ENCODE data around the gene CHD9.
A peak's percentile ranks its signal among the peaks of the same experiment; 100 is the strongest.
"Not testable (repeated sequence)": the region's sequence is repeated elsewhere in the genome, so short reads cannot be mapped to it uniquely, and the experiment has no call there.

Gene CHD9

GRCh38 chr16:53131363-53132071, 76.7 kb downstream of the CHD9 start:
- DNase-seq (ENCODE audit: low spot score): peak; percentile 32

DNA sequence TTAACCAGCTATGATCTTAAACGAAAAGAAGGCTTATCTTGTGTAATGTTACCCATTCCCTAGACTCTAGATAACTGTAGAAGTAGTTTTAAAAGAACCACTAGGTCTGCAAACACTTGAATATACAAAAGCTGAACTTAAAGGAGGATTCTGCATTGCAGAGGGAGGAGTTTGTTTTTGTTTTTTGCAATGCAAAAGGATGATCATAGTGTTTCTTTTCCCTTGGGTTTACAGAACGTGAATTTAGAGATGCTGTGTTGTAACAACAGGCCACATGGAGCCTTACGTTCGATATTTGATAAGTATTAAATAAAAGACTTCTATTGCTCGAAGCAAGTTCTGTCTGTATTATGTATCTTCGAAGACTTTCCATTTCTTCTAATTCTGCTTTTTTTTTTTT, 77.6 kb downstream of the CHD9 start:
- no peak for DNase-seq (ENCODE audit: low spot score)

- no peak for DNase-seq (ENCODE audit: low spot score)
Observed at GRCh38 chr16:53135329-53135728, 80.5 kb downstream of the CHD9 start.

DNA sequence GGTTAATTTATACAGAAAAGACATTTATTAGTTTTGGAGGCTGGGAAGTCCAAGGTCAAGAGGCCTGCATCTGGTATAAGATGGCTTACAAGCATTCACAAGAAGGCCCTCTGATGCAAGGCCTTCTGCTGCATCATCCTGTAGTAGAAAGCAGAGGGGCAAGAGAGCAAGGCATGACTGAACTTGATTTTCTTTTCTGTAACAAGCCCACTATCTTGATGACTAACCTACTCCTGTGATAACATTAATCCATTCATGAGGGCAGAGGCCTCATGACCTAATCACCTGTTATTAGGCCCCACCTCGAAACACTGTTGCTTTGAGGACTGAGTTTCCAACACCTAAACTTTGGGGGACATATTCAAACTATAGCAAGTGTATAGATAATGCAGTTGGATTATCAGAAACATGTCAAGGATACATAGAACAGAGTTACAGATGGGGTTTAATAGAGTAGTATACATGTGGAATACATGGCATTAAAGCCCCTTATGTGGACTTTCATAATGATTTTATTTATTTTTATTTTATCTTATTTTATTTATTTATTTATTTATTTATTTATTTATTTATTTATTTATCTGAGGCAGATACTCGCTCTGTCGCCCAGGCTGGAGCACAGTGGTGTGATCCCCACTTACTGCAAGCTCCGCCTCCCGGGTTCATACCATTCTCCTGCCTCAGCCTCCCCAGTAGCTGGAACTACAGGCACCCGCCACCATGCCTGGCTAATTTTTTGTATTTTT, 88.2 kb downstream of the CHD9 start:
- DNase-seq (ENCODE audit: low spot score): no peak

- DNase-seq (ENCODE audit: low spot score): no peak
Observed at GRCh38 chr16:53147500-53148065, 92.8 kb downstream of the CHD9 start.

- no peak for DNase-seq (ENCODE audit: low spot score)
Observed at GRCh38 chr16:53150769-53151168, 96.0 kb downstream of the CHD9 start.

DNA sequence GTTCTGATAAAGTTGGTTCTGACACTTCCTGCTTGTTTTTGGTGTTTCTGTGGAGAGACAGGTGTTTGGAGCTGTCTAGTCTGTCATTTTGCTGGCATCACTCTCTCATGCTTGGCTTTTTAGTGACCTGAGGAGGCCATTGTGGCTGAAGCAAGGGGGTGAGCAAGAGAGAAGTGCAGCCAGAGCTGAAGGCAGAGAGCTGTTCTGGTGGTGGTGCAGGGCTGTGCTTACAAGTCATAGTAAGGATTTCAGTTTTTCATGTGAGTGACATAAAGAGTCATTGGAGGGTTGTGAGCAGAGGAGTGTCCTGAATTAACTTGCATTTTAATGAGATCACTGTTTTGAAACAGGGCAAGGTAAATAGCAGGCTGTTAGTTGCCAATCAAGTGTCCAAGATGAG, 97.5 kb downstream of the CHD9 start:
- DNase-seq (ENCODE audit: low spot score): no peak

DNA sequence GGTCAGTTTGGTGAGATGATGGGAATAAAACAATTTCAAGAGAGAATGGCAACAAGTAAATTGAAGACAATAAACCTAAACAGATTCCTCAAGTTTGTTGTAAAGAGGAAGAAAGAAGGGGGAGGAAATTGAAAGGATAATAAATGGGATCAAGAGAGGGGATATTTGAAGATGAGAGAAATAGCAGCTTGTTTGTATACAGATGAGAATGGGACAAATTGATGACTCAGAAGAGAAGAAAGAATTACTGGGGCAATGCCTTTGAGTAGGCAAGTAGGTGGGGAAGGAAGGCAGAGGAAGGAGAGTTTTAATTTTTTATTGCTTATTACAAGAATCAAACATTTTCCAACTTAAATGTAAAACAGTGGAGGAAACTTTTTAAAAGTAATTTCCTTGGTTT, 98.3 kb downstream of the CHD9 start:
- DNase-seq (ENCODE audit: low spot score): no peak

GRCh38 chr16:53154513-53154912, 99.7 kb downstream of the CHD9 start:
- no peak for DNase-seq (ENCODE audit: low spot score)

DNA sequence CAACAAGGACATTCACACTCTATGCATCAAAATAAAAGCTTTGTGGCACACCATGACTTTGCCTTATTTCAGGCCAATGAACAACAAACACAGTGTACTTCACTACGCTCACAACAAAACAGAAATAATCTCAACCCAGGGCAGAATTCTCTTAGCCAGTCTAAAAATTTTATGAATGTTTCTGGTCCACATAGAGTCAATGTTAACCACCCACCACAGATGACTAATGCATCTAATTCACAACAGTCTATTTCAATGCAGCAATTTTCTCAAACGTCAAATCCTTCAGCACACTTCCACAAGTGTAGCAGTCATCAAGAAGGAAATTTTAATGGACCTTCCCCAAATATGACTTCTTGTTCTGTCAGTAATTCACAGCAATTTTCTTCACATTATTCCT, 101.7 kb downstream of the CHD9 start:
- no peak for DNase-seq (ENCODE audit: low spot score)

- DNase-seq (ENCODE audit: low spot score): peak; percentile 70
Observed at GRCh38 chr16:53159781-53160436, 105.1 kb downstream of the CHD9 start.

DNA sequence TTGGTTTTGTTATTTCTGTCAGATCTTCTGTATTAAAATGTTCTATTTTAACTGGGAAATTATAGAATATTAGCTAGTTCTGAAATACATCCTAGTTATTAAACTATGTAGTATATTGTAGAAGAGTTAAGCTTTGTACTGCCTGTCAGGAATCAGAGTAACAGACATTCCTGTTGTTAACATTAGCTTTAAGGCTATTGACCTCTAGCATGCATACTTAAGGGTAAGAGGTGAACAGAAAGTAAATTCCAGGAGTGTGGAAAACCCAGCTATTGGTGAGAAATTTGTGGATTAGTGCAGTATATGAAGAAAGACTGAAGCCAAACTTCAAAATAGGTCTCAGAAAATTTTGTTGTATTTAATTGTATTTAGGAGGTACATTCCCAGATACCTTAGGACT, 111.3 kb downstream of the CHD9 start:
- DNase-seq (ENCODE audit: low spot score): no peak

- DNase-seq (ENCODE audit: low spot score): no peak
Observed at GRCh38 chr16:53168744-53169143, 114.0 kb downstream of the CHD9 start.

GRCh38 chr16:53172517-53172916, 117.7 kb downstream of the CHD9 start:
- no peak for DNase-seq (ENCODE audit: low spot score)

- no peak for DNase-seq (ENCODE audit: low spot score)
Observed at GRCh38 chr16:53175118-53175517, 120.3 kb downstream of the CHD9 start.

- no peak for DNase-seq (ENCODE audit: low spot score)
Observed at GRCh38 chr16:53176434-53176833, 121.6 kb downstream of the CHD9 start.

DNA sequence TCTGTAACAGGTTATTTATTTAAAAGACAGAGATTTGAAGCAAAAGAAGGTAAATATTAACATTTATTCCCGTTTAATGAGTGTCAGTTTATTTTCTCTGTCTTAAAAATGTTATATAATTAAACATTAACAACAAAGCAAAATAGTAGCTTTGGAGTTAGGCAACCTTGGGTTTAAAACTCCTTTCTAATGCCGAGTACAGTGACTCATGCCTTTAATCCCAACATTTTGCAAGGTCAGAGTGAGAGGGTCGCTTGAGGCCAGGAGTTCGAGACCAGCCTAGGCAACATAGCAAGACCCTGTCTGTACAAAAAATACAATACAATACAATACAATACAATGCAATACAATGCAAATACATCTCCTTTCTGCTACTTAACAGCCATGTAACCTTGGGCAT, 128.7 kb downstream of the CHD9 start:
- no peak for DNase-seq (ENCODE audit: low spot score)

DNA sequence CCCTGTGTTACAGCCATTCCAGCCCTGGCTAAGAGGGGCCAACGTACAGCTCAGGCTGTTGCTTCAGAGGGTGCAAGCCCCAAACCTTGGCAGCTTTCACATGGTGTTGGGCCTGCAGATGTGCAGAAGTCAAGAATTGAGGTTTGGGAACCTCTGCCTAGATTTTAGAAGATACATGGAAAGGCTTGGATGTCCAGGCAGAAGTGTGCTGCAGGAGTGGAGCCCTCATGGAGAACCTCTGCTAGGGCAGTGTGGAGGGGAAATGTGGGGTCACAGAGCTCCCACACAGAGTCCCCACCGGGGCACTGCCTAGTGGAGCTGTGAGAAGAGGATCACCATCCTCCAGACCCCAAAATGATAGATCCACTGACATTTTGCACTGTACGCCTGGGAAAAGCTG, 130.9 kb downstream of the CHD9 start:
- not testable (repeated sequence) for DNase-seq (ENCODE audit: low spot score)

GRCh38 chr16:53187775-53188174, 133.0 kb downstream of the CHD9 start:
- DNase-seq (ENCODE audit: low spot score): no peak

DNA sequence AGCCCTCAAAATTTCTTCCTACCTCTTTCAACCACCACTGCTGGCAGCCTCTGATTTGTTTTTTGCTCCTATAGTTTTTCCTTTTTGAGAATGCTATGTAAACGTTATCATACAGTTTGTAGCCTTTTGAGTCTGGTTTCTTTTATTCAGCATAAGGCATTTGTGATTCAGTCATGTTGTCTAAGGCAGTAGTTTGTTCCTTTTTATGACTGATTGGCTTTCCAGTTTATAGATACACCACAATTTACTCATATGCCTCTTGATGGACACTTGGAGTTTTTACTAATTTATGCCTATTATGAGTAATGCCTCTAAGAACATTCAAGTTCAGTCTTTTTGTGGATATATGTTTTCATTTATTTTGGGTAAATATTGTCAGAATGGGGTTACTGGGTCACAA, 136.6 kb downstream of the CHD9 start:
- DNase-seq (ENCODE audit: low spot score): no peak

- DNase-seq (ENCODE audit: low spot score): no peak
Observed at GRCh38 chr16:53198933-53199332, 144.1 kb downstream of the CHD9 start.

- DNase-seq (ENCODE audit: low spot score): no peak
Observed at GRCh38 chr16:53201900-53202299, 147.1 kb downstream of the CHD9 start.

DNA sequence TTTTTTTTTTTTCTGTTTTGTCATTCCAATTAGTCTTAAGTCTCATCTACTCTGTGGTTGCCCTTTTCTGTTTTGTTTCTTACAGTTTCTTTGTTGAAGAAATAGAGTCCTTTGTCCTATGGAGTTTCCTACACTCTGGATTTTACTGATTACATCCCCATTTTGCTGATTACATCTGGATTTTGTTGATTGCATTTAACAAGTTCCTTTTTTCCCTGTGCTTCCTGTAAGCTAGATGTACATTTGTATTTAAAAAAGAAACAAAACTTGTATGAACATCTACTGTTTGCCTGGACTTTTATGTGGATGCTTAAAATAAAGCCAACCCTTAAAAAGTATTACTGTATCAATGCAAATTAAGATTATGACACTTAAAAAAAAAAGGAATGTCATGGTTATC, 147.6 kb downstream of the CHD9 start:
- DNase-seq (ENCODE audit: low spot score): no peak

Data from CD4-positive, alpha-beta T cell treated with Interleukin-2 at 100 ng/mL for 4 hours (primary cell).